K562 (cell line): ENCODE data around the gene BAD. TPM values are rescaled to one million over a fixed set of nuclear protein-coding genes. Genes with fewer than 3 reads are reported as not detected.

Source experiments
- DACH1 ChIP-seq: fragments of 450-650 bp; IDR thresholded peaks from 2 replicates; pipeline ENCODE4 v1.6.1; 2018; ENCODE audit not compliant: partially characterized antibody
- ETS2 ChIP-seq: IDR thresholded peaks from 2 replicates; pipeline ENCODE4 v1.6.1; 2016; ENCODE audit warnings: borderline replicate concordance, missing genetic modification characterization, mild to moderate bottlenecking, moderate library complexity, missing compliant biosample characterization; ENCODE audit not compliant: poor library complexity, severe bottlenecking
- EZH2 ChIP-seq: IDR thresholded peaks from 2 replicates; pipeline ENCODE4 v1.6.1; 2012; ENCODE audit warnings: low read depth, mild to moderate bottlenecking, inconsistent platforms, low read length, borderline replicate concordance
- KDM1A ChIP-seq, 2 experiments: fragments of 450-650 bp; IDR thresholded peaks; 2 replicates each; pipeline ENCODE4 v1.6.1; 2016; ENCODE audit warnings: mild to moderate bottlenecking in 2 of 2
- NFRKB ChIP-seq: fragments of 450-650 bp; IDR thresholded peaks from 2 replicates; pipeline ENCODE4 v1.6.1; 2016; ENCODE audit warnings: low read depth
- SMC3 ChIP-seq: conservative IDR thresholded peaks from 2 replicates; pipeline ENCODE4 v1.6.1; 2011; ENCODE audit warnings: low read depth, low read length, improper control_type of control experiment; ENCODE audit not compliant: insufficient read depth
- SP1 ChIP-seq: sonication (generic); formaldehyde crosslinking; IDR thresholded peaks from 2 replicates; pipeline ENCODE4 v1.8.1; 2022; ENCODE audit warnings: mild to moderate bottlenecking, missing genetic modification reagents
- U2AF2 ChIP-seq: fragments of 200-400 bp; formaldehyde crosslinking; optimal IDR thresholded peaks from 2 replicates; pipeline ENCODE3; 2017; ENCODE audit warnings: low read depth, mild to moderate bottlenecking, low read length
- ZNF134 ChIP-seq: fragments of 250-450 bp; sonication (Bioruptor Pico); conservative IDR thresholded peaks from 2 replicates; pipeline ENCODE4 v1.4.0; 2020
- ZNF212 ChIP-seq: fragments of 450-650 bp; formaldehyde crosslinking; IDR thresholded peaks from 2 replicates; pipeline ENCODE4 v1.4.0; 2020; ENCODE audit warnings: mild to moderate bottlenecking
- ZNF695 ChIP-seq: fragments of 450-650 bp; formaldehyde crosslinking; IDR thresholded peaks from 2 replicates; pipeline ENCODE4 v1.4.0; 2020; ENCODE audit warnings: mild to moderate bottlenecking, moderate library complexity
- ZNF77 ChIP-seq: fragments of 250-450 bp; sonication (Bioruptor Pico); IDR thresholded peaks from 2 replicates; pipeline ENCODE4 v1.5.0; 2020
- ZNF780A ChIP-seq: fragments of 250-450 bp; sonication (Bioruptor Pico); IDR thresholded peaks from 2 replicates; pipeline ENCODE4 v1.5.0; 2021; ENCODE audit warnings: mild to moderate bottlenecking
- polyA plus RNA-seq, 8 experiments: library from polyadenylated mRNA; depleted of rRNA in 4 of 8; stranded (reverse) in 5 of 8; unstranded in 3 of 8; fragments of >200 nt; fragmentation: Nextera tagmentation in 2 of 8; fragmentation: Illumina TruSeq in 1 of 8; extraction: Ambion mirVana in 2 of 8; extraction: Trizol in 1 of 8; gene quantifications; 2 replicates each; pipeline versions ENCODE4 v1.2.1 to v1.2.3, GENCODE V29; 2011 to 2014; ENCODE audit warnings: inconsistent platforms in 1 of 8, missing spikeins in 1 of 8
- total RNA-seq, 7 experiments: library from RNA; depleted of rRNA in 6 of 7; stranded (reverse); fragments of >200 nt in 6 of 7; fragmentation: Illumina TruSeq in 2 of 7; extraction: Trizol in 2 of 7; gene quantifications; 2 replicates each; pipeline versions ENCODE4 v1.2.1 to v1.2.3, GENCODE V29; 2011 to 2021; ENCODE audit warnings: low replicate concordance in 1 of 7
- TF ChIP-seq, protein P1 (sequence below): fragments of 250-450 bp; sonication (Bioruptor Pico); IDR thresholded peaks from 2 replicates; pipeline ENCODE4 v1.8.0; 2021; ENCODE audit warnings: moderate library complexity, mild to moderate bottlenecking, inconsistent platforms
- TF ChIP-seq, protein P2 (sequence below): fragments of 250-450 bp; sonication (Bioruptor Pico); IDR thresholded peaks from 2 replicates; pipeline ENCODE4 v1.5.0; 2020; ENCODE audit warnings: mild to moderate bottlenecking, borderline replicate concordance
- TF ChIP-seq, protein P3 (sequence below): fragments of 450-650 bp; formaldehyde crosslinking; IDR thresholded peaks from 2 replicates; pipeline ENCODE4 v1.4.0; 2020; ENCODE audit warnings: mild to moderate bottlenecking
- TF ChIP-seq, protein P4 (sequence below): fragments of 250-450 bp; sonication (Bioruptor Pico); IDR thresholded peaks from 2 replicates; pipeline ENCODE4 v1.4.0; 2020
- TF ChIP-seq, protein P5 (sequence below): fragments of 250-450 bp; sonication (Bioruptor Pico); IDR thresholded peaks from 2 replicates; pipeline ENCODE4 v1.8.0; 2021; ENCODE audit warnings: mild to moderate bottlenecking, moderate library complexity
- TF ChIP-seq, protein P6 (sequence below): sonication (generic); IDR thresholded peaks from 2 replicates; pipeline ENCODE4 v1.6.1; 2016
- TF ChIP-seq, protein P7 (sequence below): fragments of 250-450 bp; sonication (Bioruptor Pico); IDR thresholded peaks from 2 replicates; pipeline ENCODE4 v1.5.1; 2021; ENCODE audit warnings: mild to moderate bottlenecking

Gene BAD
- total and polyA plus RNA-seq, 9 of the 15 experiments (the other 6 are each of a cell fraction or from before 2014, with no cell fraction given), result 0.61 to 45.6 (median 11.8) TPM

DNA sequence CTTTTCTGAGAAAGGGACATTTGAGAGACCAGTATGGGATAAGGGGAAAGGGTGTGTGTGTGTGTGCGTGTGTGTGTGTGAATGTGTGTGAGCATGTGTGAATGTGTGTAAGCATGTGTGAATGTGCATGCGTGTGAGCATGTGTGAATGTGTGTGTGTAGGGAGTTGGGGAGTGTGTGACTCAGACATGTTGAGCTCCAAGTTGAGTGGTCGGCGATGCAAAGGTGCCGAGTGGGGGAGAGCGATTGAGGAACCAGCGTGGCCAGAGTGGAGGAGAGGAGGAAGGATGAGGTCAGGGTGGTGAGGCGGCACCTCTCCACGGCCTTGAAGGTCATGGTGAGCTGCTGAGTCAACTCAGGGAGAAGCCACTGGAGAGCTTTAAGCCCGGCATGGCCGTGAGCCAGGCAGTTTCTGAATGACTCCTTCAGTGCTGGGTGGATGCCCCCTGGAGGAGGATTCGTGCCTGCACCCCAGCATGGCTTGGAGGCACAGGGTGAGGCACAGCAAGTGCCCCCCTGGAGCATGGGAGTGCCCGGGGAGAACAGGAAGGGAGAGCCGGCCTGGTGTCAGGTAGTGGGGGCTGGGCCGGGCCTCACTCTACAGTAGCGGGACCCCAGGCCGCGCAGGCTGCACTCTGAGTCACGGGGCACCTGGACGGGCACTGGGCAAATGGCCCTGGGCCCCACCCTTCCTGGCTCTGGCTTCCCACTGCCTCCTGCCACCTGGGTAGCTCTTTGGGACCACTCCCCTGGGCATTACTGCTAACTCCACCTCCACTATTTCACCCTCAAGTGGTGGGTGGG, 47.3 kb upstream of the BAD start (continued):
- TF ChIP-seq KDM1A (IDR thresholded peaks at IDR 0.05), result peak in 1 of 2 experiments; percentile 65; a peak in 2 of 4 replicates
- TF ChIP-seq ZNF780A (CRISPR knock-in tag), result no peak
- TF ChIP-seq, protein P1, sequence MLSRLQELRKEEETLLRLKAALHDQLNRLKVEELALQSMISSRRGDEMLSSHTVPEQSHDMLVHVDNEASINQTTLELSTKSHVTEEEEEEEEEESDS (CRISPR knock-in tag), result no peak
- TF ChIP-seq, protein P2, sequence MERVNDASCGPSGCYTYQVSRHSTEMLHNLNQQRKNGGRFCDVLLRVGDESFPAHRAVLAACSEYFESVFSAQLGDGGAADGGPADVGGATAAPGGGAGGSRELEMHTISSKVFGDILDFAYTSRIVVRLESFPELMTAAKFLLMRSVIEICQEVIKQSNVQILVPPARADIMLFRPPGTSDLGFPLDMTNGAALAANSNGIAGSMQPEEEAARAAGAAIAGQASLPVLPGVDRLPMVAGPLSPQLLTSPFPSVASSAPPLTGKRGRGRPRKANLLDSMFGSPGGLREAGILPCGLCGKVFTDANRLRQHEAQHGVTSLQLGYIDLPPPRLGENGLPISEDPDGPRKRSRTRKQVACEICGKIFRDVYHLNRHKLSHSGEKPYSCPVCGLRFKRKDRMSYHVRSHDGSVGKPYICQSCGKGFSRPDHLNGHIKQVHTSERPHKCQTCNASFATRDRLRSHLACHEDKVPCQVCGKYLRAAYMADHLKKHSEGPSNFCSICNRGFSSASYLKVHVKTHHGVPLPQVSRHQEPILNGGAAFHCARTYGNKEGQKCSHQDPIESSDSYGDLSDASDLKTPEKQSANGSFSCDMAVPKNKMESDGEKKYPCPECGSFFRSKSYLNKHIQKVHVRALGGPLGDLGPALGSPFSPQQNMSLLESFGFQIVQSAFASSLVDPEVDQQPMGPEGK, result no peak
- no peak for TF ChIP-seq EZH2
- no peak for TF ChIP-seq ZNF77 (CRISPR knock-in tag)
- no peak for TF ChIP-seq U2AF2
- TF ChIP-seq ETS2 (tag), result no peak
- peak; percentile 89 for TF ChIP-seq NFRKB
- no peak for TF ChIP-seq DACH1
- TF ChIP-seq, protein P3, sequence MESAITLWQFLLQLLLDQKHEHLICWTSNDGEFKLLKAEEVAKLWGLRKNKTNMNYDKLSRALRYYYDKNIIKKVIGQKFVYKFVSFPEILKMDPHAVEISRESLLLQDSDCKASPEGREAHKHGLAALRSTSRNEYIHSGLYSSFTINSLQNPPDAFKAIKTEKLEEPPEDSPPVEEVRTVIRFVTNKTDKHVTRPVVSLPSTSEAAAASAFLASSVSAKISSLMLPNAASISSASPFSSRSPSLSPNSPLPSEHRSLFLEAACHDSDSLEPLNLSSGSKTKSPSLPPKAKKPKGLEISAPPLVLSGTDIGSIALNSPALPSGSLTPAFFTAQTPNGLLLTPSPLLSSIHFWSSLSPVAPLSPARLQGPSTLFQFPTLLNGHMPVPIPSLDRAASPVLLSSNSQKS, result no peak
- no peak for TF ChIP-seq ZNF212
- TF ChIP-seq, protein P4, sequence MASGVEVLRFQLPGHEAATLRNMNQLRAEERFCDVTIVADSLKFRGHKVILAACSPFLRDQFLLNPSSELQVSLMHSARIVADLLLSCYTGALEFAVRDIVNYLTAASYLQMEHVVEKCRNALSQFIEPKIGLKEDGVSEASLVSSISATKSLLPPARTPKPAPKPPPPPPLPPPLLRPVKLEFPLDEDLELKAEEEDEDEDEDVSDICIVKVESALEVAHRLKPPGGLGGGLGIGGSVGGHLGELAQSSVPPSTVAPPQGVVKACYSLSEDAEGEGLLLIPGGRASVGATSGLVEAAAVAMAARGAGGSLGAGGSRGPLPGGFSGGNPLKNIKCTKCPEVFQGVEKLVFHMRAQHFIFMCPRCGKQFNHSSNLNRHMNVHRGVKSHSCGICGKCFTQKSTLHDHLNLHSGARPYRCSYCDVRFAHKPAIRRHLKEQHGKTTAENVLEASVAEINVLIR, result no peak
- TF ChIP-seq ZNF695, result no peak
- TF ChIP-seq, protein P5, sequence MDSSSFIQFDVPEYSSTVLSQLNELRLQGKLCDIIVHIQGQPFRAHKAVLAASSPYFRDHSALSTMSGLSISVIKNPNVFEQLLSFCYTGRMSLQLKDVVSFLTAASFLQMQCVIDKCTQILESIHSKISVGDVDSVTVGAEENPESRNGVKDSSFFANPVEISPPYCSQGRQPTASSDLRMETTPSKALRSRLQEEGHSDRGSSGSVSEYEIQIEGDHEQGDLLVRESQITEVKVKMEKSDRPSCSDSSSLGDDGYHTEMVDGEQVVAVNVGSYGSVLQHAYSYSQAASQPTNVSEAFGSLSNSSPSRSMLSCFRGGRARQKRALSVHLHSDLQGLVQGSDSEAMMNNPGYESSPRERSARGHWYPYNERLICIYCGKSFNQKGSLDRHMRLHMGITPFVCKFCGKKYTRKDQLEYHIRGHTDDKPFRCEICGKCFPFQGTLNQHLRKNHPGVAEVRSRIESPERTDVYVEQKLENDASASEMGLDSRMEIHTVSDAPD (CRISPR knock-in tag), result no peak
- TF ChIP-seq ZNF134 (CRISPR knock-in tag), result no peak
- TF ChIP-seq SMC3, result 0 out of 2 replicates have a peak, but pooled peaks have one; percentile 37
- TF ChIP-seq SP1, result no peak; the same call in 1 of the 2 replicates
- TF ChIP-seq, protein P6, sequence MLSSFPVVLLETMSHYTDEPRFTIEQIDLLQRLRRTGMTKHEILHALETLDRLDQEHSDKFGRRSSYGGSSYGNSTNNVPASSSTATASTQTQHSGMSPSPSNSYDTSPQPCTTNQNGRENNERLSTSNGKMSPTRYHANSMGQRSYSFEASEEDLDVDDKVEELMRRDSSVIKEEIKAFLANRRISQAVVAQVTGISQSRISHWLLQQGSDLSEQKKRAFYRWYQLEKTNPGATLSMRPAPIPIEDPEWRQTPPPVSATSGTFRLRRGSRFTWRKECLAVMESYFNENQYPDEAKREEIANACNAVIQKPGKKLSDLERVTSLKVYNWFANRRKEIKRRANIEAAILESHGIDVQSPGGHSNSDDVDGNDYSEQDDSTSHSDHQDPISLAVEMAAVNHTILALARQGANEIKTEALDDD, result no peak; the same call in 1 of the 2 replicates
- TF ChIP-seq, protein P7, sequence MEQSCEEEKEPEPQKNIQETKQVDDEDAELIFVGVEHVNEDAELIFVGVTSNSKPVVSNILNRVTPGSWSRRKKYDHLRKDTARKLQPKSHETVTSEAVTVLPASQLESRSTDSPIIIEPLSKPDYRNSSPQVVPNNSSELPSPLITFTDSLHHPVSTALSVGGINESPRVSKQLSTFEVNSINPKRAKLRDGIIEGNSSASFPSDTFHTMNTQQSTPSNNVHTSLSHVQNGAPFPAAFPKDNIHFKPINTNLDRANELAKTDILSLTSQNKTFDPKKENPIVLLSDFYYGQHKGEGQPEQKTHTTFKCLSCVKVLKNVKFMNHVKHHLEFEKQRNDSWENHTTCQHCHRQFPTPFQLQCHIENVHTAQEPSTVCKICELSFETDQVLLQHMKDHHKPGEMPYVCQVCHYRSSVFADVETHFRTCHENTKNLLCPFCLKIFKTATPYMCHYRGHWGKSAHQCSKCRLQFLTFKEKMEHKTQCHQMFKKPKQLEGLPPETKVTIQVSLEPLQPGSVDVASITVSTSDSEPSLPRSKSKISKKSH, result no peak
